Mucosa of gallbladder (tissue), 1 donor: Measurements from ENCODE around the gene ATL1. TPM values are rescaled to one million over a fixed set of nuclear protein-coding genes. Genes with fewer than 3 reads are reported as not detected.
"Not testable (repeated sequence)": the region's sequence is repeated elsewhere in the genome, so short reads cannot be mapped to it uniquely, and the experiment has no call there.

Experiments
- DNase-seq: peaks from one replicate; pipeline ENCODE4 v3.0.0-alpha.2; 2020; ENCODE audit warnings: low spot score
- total RNA-seq: library from RNA; stranded (reverse); gene quantifications from one replicate; pipeline ENCODE4 v1.2.1, GENCODE V29; 2021
- donor health status: DM: no; HTN: no; CAD: no.

ATL1 gene
- total RNA-seq, 1 donor from 2014 or later: 7.2 TPM

DNA sequence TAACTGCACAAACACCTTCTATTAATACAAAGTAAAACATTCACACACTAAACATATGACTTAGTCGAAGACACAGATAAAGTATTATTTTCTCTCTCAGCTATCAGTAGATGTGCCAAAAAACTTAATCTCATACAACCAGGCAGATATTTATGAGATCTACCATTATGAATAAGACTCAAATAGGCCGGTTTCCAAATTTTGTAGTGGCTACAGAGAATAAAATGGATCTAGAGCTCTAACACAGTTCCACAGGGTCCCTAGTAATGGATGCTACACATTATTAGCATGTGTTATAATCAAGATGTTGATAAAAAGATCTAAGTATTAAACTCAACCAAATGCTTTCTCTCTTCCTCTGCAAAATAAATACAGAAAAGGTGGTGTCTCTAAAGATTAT is 97.8 kb downstream of the ATL1 start:
- no peak for DNase-seq

DNA sequence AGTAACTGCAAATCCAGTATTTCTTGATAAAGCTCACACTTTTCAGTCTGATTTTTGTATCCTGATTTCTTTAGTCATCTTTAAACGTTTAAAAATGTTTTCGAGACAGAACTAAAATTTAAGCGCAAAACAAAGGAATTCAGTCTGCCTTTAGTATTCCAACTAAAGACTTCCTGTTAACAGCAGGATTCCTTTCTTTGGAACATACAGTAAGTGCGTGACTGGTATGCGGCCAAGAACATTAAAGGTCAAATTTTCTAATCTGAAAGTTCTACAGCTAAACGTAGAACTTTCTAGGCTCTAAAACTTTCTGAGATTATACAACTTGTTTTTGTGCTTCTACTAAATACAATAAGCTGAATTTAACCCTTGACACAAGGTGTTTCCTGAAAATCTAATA is 98.3 kb downstream of the ATL1 start:
- DNase-seq: peak; percentile 25

DNA sequence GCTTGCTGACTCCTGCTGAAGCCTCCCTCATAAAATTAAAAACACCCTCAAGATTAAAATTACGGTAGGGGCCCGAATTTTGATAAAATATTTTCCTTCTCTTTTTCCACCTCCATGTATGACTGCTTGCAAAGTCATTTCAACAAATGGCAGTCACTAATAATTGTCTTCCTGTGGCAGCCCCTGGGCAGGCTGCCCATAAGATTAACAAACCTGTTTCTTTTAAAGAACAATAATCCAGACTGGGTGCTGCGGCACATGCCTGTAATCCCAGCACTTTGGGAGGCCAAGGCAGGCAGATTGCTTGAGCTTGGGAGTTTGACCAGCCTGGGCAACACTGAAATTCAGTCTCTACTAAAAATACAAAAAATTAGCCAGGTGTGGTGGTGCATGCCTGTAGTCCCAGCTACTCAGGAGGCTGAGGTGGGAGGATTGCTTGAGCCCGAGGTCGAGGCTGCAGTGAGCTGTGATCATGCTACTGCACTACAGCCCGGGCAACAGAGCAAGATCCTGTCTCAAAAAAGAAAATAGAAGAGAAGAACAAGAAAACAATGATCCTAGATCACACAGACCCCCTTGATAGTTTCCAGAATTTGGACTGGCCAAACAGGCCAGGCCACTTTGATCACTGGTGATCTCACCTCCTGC is 99.5 kb downstream of the ATL1 start:
- DNase-seq: no peak

DNA sequence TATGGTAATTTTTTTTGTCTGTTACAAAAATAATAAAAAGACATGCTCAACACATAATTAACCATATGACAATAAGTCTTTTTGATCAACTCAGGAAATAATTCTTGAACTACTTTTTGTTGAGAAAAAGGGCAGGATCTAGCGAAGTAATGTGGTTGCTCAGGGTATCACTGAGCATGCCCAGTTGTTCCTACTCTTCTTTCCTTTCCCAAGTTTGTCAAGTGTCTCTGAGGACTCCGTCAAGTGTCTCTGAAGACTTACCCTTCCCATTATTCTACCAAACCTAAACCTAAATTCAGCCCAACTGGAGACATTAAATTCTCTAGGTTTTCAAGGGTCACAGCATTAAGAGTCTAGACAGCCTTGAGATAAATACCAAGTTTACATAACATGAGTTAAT is 104.6 kb downstream of the ATL1 start:
- not testable (repeated sequence) for DNase-seq

DNA sequence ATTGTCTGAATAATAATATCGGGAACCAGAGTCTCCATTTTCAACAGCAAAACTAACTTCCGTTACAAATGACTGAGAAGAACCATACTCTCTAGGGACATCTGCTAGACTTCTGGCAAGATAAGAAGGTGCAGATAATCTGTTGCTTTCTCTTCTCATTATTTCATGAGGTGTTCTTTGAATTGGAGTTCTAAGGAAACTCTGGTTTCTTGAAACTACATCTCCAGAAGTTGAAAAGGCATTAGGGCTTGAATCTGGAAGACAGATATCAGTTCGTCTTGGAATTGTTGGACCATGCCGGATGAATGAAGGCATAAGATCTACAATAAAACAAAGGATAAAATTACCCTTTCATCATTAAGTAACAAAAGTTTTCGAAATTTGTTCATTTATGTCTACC is 105.4 kb downstream of the ATL1 start:
- not testable (repeated sequence) for DNase-seq

DNA sequence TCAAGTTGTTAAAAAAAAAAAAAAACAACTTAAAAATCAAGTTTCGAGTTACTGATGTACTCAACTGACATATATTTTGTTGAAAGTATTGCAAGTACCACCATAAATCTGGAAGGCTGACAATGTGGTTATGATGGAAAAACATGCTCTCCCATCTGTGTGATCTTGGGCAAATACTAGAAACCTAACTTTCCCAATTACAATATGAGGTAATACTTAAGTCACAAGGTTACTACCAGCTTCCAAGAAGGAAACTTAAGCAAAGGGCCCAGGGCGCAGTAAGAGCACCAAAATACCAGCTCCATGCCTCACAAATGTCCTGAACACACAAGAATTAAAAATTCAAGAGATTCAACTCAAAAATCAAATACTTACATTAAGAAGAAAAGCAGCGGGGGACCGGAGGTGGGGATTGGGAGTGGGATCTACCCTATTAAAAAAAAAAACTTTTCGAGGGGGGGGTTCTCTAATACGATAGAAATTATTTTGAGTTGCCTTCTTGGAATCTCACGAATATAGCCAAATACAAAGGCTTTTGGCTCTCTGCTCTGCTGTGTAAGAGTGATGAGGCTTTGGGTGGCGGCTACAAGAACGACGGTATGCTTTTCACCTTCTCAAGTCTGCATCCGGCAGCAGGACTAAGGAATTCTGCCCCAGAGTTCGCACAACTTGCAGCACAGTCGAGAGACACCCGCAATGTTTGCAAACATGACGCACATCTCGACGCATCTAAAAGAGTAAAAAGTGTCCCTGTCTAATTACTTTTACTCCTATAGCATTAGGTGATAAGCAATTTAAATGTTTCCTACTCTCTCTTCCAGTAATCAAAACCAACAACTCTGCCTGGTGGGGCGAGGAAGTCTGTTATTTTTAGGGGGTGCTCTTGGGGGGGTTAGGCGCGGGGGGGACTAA is 107.1 kb downstream of the ATL1 start:
- peak; percentile 25 for DNase-seq

DNA sequence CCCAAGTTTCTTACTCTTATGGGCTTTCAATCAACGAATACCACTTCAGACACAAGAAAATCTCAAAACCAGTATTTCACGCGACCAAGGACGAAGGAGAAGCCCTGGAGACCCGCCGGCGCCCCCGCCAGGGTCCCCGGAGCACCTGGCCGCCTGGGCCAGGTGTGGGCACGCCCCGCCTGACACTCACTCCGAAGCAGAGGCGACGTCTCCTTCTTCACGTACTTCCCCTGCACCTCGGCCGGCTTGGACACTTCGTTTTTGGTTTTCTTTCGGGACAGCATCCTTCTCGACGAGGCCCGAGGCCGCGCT is 107.7 kb downstream of the ATL1 start:
- DNase-seq: peak; percentile 21

DNA sequence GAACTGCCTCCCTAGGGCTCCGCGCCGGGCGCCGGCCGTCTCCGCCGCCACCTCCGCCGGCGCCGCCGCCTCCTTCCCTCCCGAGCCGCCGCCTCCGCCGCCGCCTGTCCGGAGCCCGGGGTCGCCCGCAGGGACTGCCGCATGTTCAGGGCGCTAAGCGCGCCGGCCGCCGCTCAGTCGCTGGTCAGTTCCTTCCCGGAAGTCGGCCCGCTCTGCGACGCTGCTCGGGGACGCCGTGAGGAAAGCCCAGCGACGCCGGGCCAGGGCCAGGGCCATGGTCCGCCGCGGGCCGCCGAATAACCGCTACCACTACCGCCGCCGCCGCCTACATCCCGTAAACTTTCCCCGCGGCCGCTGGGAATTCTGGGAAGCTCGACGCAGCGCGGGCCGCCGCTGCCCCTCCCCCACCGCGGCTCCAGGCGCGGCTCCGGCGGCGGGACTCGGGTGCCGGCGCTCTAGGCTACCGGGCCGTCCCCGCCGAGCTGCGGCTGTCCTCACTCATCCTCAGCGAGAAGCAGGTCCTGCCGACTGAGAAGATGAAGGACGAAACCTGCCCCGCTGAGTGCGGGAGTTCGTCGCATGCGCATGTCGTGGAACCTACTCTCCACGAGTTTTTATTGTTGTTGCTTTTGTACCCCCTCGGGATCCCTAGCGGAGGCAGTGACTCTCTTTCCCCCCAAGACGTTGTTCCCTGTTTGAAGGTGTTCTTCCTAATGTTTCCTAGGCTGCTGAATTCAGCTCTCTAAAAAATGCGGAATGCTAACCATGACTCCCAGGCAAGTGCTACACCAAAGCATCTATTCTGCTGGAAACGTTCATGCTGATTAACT is 108.3 kb downstream of the ATL1 start, which contains the start of gene SAV1:
SAV1 (minus strand) TSS at position 311 of the 830 bp plus-strand sequence. CDS start 339 bp downstream, outside the sequence.
- peak; percentile 75 for DNase-seq

DNA sequence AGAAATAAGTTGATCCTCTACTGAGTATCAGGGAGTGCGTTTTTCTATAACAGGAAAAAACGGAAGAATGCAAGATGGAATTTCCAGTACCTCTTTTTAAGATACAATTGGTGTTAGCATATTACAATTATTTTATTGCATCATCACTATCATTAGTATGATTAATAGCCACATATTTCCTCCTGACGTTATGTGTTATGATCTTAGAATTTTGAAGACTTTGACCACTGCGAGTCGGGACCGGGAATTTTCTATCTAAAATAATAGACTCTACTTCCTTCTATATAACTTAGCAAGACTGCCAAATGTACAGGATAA is 108.8 kb downstream of the ATL1 start:
- DNase-seq: no peak

DNA sequence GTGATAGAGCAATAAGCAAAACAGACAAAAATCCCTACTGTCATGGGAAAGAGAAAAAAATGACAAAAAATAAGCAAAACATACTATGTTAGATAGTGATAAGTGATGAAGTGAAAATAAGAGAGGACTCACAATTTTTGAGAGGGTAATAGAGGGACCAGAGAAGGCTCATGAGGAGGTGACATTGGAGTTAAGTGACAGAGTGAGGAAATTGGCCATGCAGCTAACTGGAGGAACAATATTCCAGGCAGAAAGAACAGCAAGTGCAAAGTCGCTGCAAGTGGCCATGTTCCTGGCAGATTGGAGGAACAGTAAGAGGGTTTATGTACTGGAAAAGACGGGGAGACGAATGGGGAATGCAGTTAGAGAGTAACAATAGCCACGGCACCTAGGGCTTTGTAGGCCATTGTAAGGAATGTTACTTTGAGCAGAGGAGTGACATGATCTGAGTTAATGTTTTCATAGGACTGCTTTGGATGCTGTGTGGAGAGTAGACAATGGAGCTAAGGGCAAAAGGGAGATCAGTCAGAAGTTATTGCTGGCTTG is 109.6 kb downstream of the ATL1 start:
- DNase-seq: no peak

DNA sequence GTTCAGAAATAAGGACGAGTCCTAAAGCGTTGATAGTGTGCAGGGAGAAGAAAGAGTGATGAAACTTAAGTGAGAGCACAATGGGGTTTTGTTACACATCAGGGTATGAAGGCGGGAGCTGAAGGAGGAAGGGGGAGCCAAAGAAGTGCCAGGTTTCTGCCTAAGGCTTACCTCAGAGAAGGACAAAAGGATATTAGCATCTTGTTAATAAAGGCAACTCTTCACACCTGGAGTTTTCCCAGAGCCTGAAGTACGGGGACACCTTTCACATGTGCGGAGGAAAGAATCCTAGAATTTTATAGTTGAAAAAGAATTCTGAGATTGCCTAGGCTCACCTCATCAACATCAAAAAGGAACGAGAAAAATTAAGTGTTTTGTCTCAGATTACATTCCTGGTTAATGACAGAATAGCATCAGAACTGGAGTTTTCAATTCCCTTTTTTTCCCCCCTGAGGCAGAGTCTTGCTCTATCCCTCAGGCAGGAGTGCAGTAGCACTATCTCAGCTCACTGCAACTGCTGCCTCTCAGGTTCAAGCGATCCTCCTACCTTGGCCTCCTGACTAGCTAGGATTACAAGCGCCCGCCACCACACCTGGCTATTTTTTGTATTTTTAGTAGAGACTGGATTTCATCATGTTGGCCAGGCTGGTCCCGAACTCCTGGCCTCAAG is 110.4 kb downstream of the ATL1 start:
- no peak for DNase-seq

DNA sequence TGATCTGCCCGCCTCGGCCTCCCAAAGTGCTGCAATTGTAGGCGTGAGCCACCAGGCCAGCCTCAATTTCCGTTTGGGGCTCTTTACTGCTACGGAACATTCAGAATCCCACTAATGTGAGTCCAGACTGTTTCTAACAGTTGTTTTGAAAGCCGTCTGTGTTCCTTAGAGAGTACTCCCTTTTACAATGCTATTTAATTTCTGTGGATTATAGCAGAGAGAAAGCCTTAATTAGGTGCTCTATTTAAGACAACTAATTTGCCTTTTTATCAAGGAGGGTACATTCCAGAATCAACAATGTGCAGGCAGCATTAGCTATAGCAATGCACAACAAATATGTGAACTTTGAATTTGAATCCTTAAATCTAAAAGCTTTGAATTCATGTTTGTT is 110.9 kb downstream of the ATL1 start:
- DNase-seq: no peak

DNA sequence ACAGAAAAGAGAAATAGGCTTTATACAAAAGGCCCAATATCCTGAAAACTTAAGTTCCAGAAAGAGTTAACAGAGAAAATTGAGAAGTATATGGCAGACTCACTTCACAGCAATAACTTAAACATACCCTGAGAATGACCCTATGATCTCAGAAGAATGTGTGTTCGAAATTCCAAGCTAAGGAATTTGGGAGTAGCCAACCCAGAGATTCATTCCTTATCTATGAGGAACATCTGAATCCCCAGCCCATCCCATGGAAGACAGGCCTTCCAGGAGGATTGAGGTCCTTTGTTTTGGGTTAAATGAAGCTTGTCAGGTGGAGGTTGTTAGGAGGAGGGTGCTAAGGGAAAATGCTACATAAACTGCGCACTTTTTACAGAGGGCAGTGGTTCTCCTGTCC is 115.7 kb downstream of the ATL1 start:
- DNase-seq: no peak

DNA sequence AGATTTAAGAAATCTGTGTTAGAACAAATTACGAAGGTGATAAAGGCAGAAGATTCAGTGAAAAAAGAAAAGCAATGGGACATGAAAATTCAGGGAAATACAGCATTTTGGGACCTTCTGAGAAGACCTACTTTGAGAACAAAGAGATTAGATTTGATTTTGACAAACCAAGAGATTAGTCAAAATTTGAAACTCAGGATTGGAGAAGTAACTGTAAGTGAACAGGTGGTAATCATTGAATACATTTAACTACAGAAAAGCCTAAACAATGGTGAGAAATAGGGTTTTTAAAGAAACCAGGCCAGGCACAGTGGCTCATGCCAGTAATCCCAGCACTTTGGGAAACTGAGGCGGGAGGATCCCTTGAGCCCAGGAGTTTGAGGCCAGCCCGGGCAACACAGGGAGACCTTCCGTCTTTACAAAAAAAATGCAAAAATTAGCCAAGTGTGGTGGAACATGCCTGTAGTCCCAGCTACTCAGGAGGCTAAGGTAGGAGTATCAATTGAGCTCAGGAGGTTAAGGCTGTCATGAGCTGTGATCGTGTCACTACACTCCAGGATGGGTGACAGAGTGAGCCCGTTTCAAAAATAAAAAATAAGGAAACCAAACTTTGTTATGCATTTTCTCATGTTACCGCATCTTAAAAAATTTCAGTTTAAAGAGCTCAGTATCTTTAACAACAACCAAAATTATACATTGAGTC is 117.0 kb downstream of the ATL1 start:
- DNase-seq: no peak

DNA sequence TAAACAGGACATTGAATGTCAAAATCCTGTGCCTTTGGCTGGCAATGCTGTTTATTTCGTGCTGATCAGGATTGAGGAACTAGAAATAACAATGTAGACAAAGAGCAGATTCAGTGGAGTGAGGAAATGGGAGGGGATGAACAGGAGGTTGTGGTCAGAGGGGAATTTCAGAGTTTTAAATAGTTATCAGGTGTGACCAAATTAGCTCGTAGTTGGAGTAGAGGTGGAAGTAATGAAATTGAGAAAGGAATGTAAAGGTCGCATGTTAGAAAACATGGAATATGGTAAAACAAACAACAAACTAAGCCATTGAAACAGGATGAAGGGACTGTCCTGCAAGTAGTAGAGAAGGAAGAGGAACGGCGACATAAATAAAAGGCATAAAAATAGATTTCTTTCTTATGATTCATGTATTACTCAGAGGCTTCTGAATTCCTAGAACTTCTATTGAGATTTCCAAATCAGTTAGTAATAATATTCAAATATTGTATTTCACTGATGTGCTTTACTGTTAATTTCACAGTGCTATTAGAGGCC is 117.7 kb downstream of the ATL1 start:
- DNase-seq: no peak

DNA sequence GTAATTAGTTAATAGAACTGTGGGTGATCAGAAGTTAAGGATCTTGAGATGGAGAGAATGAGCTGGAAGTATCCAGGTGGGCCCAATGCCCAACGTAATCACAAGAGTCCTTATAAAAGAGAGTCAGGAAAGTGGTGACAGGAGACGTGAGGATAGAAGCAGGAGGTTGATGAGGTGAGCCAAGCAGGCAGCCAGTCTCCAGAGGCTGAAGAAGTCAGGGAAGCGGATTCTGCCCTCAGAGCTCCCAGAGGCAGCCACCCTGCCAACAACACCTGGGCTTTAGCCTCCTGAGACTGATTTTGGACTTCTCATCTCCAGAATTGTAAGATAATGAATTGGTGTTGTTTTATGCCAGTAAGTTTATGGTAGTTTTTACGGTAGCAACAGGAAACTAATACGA is 118.2 kb downstream of the ATL1 start:
- DNase-seq: no peak

DNA sequence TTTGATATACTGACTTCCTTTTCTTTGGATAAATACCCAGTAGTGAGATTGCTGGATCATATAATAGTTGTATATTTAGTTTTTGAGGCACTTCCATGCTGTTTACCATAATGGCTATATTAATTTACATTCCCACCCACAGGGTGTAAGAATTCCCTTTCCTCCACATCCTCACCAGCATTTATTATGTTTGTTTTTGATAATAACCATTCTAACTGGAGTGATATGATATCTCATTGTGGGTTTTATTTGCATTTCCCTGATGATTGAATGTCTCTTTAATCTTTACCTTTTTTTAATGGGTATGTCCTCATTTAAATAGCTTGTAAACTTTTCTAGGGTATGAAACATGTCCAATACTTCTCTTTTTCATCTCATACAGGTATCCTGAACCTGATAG is 119.7 kb downstream of the ATL1 start:
- no peak for DNase-seq
